ENCODE results near the gene VTN. TPM values are rescaled to one million over a fixed set of nuclear protein-coding genes. Genes with fewer than 3 reads are reported as not detected.

Gene VTN
- total and polyA plus RNA-seq, 4 experiments from 2014 or later, result 0.28 TPM; not detected in 3

DNA sequence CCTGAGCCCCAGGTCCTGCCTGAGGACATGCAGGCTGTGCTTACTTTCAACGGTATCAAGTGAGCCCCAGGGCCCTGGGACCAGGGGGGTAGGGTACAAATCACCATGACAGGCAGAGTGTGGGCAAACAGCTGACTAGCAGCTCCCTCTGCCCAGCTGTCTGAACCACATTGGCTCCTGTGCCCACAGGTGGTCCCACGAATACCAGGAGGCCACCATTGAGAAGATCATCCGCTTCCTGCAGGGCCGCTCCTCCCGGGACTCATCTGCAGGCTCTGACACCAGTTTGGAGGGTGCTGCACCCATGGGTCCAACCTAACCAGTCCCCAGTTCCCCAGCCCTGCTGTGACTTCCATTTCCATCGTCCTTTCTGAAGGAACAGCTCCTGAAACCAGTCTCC lies 25.9 kb upstream of the VTN start:
- Histone ChIP-seq H3K4me1 (ENCODE audit: insufficient read depth, low read length) (no peaks in the 10 kb centered on the region), H3K27ac (ENCODE audit: low read depth, low read length) (no peak overlapping the region), H3K4me3 (ENCODE audit: low read length in 2 of 2) (no peak overlapping the region), H3K27me3 (ENCODE audit: insufficient read depth, low read length) (no peaks in the 10 kb centered on the region), H3K9me3 (ENCODE audit: control insufficient read depth in 1 of 2, low read length in 2 of 2) (no peaks in the 10 kb centered on the region), H3K36me3 (ENCODE audit: insufficient read depth, low read length) (peaks cover 17% of the 10 kb centered on the region)
- H3K27ac Mint-ChIP-seq, result peak overlapping the region in 1 of 7 donors; percentile 57
- intact Hi-C loops (cut with micrococcal nuclease), result no loop called here
- H3K4me1 Mint-ChIP-seq, result no peaks in the 10 kb centered on the region
- H3K27me3 Mint-ChIP-seq, result no peaks in the 10 kb centered on the region
- no peak for DNase-seq
- ChIA-PET POLR2A (ENCODE audit: partially characterized antibody) (no interaction called here), CTCF (ENCODE audit: partially characterized antibody) (no interaction called here)
- H3K9me3 Mint-ChIP-seq, result no peaks in the 10 kb centered on the region
- no peak overlapping the region for H3K4me3 Mint-ChIP-seq
- H3K36me3 Mint-ChIP-seq, result peaks cover 16 to 40% of the 10 kb centered on the region in 2 donors

DNA sequence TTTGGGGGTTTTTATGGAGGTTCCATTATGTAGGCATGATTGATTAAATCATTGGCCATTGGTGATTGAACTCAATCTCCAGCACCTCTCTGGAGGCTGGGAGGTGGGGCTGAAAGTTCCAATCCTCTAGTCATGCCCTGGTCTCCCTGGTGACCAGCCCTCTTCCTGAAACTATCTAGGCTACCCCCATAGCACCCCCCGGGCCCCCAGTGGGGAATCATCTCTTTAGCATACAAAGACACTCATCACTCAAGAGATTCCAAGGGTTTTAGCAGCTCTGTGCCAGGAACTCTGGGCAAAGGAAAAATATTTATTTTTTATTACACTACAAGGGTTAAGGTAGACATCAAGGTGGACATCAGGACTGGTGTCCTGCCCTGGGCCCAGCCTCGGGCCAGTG lies 25.3 kb upstream of the VTN start:
- no peaks in the 10 kb centered on the region for H3K27me3 ChIP-seq (ENCODE audit: insufficient read depth, low read length)
- H3K9me3 Mint-ChIP-seq, result no peaks in the 10 kb centered on the region
- H3K9me3 ChIP-seq (ENCODE audit: control insufficient read depth in 1 of 2, low read length in 2 of 2), result no peaks in the 10 kb centered on the region
- H3K27ac ChIP-seq (ENCODE audit: low read depth, low read length), result no peak overlapping the region
- peak overlapping the region in 2 of 7 donors; percentile 12 to 57 for H3K27ac Mint-ChIP-seq
- intact Hi-C loops (cut with micrococcal nuclease), result no loop called here
- ChIA-PET CTCF (ENCODE audit: partially characterized antibody) (interaction anchor here (0.7 kb wide), 1 partner anchor 124 kb away, joined by 3 read pairs; no protein-coding TSS in a partner anchor), POLR2A (ENCODE audit: partially characterized antibody) (no interaction called here)
- no peak for DNase-seq
- H3K27me3 Mint-ChIP-seq, result no peaks in the 10 kb centered on the region
- no peak overlapping the region for H3K4me3 ChIP-seq (ENCODE audit: low read length in 2 of 2)
- no peaks in the 10 kb centered on the region for H3K4me1 Mint-ChIP-seq
- H3K36me3 ChIP-seq (ENCODE audit: insufficient read depth, low read length), result peaks cover 22% of the 10 kb centered on the region
- no peak overlapping the region for H3K4me3 Mint-ChIP-seq
- H3K36me3 Mint-ChIP-seq, result peaks cover 22 to 45% of the 10 kb centered on the region in 2 donors
- no peaks in the 10 kb centered on the region for H3K4me1 ChIP-seq (ENCODE audit: insufficient read depth, low read length)

DNA sequence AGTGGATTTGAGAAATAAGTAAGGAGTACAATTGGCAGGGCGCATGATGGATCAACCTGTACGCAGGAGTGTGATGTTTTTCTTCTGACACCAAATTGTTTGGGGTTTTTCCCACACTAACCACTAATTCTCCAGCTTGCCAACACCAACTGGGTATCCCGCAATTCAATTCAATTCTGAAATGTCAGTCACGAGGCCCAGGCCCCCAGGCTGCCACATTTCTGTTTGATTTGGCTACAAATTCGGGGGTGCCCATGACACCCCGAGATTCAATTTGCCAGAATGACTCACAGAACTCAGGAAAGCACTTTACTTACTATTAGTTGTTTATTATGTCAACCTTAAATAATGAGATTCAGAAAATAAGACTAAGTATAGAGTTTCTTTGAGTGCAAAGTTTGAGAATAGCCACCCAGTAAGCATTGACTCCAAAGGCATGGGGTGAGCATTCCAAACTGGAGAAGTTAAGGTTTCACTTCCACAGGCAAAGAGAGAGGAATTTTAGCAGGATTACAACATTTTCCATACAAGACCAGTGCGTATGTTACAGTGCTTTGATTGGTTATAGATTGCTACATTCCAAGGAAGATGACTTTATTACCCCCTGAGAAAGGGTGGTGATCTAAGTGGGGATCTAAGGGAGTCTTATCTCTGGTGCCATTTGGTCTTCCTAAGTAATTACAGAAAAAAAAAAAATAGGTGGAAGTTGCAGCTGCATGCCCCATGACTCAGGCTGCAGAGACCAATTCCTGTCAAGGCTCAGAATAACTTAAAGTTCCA lies 24.4 kb upstream of the VTN start:
- H3K4me3 Mint-ChIP-seq, result no peak overlapping the region
- H3K9me3 ChIP-seq (ENCODE audit: control insufficient read depth in 1 of 2, low read length in 2 of 2), result no peaks in the 10 kb centered on the region
- H3K36me3 ChIP-seq (ENCODE audit: insufficient read depth, low read length), result peaks cover 31% of the 10 kb centered on the region
- ChIA-PET CTCF (ENCODE audit: partially characterized antibody) (interaction anchor here (0.7 to 0.8 kb wide), 2 partner anchors 34 to 125 kb away, joined by 3 read pairs; no protein-coding TSS in a partner anchor), POLR2A (ENCODE audit: partially characterized antibody) (no interaction called here)
- H3K4me1 Mint-ChIP-seq, result peaks cover 0 to 4% (median 0%) of the 10 kb centered on the region in 4 donors
- no peaks in the 10 kb centered on the region for H3K9me3 Mint-ChIP-seq
- no peaks in the 10 kb centered on the region for H3K27me3 Mint-ChIP-seq
- H3K27ac Mint-ChIP-seq, result peak overlapping the region in 1 of 7 donors; percentile 23
- H3K27ac ChIP-seq (ENCODE audit: low read depth, low read length), result no peak overlapping the region
- DNase-seq, result no peak
- no peaks in the 10 kb centered on the region for H3K27me3 ChIP-seq (ENCODE audit: insufficient read depth, low read length)
- H3K36me3 Mint-ChIP-seq, result peaks cover 29 to 54% of the 10 kb centered on the region in 2 donors
- no peak overlapping the region for H3K4me3 ChIP-seq (ENCODE audit: low read length in 2 of 2)
- intact Hi-C loops (cut with micrococcal nuclease), result no loop called here
- H3K4me1 ChIP-seq (ENCODE audit: insufficient read depth, low read length), result no peaks in the 10 kb centered on the region

DNA sequence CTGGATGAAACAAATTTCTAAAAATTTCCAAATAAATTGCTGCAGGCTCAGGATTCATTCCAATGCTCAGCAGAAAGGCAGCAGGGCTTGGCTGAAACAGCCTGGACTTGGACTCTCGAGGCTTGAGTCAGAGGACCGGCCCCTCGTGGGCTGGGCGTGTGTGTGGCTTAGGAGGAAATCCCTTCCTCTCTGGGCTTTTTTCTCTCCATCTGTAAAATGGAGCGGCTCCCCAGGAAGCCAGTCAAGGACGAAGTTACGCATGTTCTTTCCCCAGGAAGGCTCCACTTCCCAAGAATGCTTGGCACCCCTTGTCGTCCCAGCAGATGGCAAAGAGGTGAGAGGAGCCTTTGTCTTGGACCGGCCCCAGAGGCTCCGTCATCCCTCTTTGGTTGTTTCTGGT lies 22.4 kb upstream of the VTN start:
- Mint-ChIP-seq H3K27me3 (no peaks in the 10 kb centered on the region), H3K4me1 (peaks cover 0 to 8% (median 1%) of the 10 kb centered on the region in 4 donors), H3K36me3 (peaks cover 36 to 56% of the 10 kb centered on the region in 2 donors), H3K9me3 (no peaks in the 10 kb centered on the region), H3K4me3 (no peak overlapping the region), H3K27ac (no peak overlapping the region)
- no peaks in the 10 kb centered on the region for H3K9me3 ChIP-seq (ENCODE audit: control insufficient read depth in 1 of 2, low read length in 2 of 2)
- CTCF ChIA-PET (ENCODE audit: partially characterized antibody), result interaction anchor here (1.6 kb wide), 1 partner anchor 8 kb away, joined by 4 read pairs; no protein-coding TSS in a partner anchor
- H3K36me3 ChIP-seq (ENCODE audit: insufficient read depth, low read length), result peaks cover 41% of the 10 kb centered on the region
- POLR2A ChIA-PET (ENCODE audit: partially characterized antibody), result no interaction called here
- H3K4me1 ChIP-seq (ENCODE audit: insufficient read depth, low read length), result no peaks in the 10 kb centered on the region
- no peak overlapping the region for H3K4me3 ChIP-seq (ENCODE audit: low read length in 2 of 2)
- no peaks in the 10 kb centered on the region for H3K27me3 ChIP-seq (ENCODE audit: insufficient read depth, low read length)
- no peak overlapping the region for H3K27ac ChIP-seq (ENCODE audit: low read depth, low read length)
- intact Hi-C loops (cut with micrococcal nuclease), result no loop called here
- DNase-seq, result no peak

DNA sequence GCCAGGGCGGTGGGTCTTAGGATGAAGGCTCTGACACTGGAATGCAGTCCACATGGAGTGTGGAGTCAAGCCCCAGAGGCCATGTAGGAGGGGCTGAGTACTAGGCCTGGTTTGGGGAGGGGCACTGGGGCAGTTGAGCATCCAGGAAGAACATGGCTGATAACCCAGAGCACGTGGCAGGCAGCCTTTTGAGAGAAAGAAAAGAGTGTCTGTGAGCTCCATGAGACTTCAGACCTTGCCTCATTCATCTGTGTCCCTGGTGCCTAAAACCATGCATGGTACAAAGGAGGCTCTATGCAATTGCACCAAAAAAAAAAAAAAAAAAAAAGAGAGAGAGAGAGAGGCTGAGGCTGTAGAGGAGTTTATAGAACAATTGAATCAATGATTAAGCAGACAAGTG lies 21.3 kb upstream of the VTN start:
- H3K36me3 Mint-ChIP-seq, result peaks cover 37 to 55% of the 10 kb centered on the region in 2 donors

DNA sequence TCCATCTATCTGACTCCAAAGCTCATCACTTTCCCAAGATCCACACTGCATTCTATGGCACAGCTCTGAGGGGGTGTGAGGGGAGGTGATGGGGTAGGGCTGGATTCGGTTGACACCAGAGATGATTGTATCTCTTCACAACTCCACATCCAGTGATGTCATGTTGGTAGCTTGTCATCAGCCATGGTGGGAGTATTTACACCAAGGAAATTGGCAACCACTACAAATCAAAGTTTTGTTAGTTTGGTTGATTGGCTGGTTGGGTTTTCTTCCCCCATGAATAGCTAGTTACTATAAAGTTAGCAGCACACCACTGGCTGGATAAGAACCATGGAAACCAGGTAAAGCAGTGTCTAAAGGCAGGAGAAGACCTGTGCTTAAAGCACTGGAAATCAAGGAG lies 20.9 kb upstream of the VTN start:
- peaks cover 0 to 11% (median 1%) of the 10 kb centered on the region in 4 donors for H3K4me1 Mint-ChIP-seq
- no peaks in the 10 kb centered on the region for H3K9me3 ChIP-seq (ENCODE audit: control insufficient read depth in 1 of 2, low read length in 2 of 2)
- no peak overlapping the region for H3K4me3 ChIP-seq (ENCODE audit: low read length in 2 of 2)
- H3K4me3 Mint-ChIP-seq, result no peak overlapping the region
- no peak overlapping the region for H3K27ac ChIP-seq (ENCODE audit: low read depth, low read length)
- H3K27me3 ChIP-seq (ENCODE audit: insufficient read depth, low read length), result no peaks in the 10 kb centered on the region
- peak overlapping the region in 2 of 7 donors; percentile 15 to 81 for H3K27ac Mint-ChIP-seq
- POLR2A ChIA-PET (ENCODE audit: partially characterized antibody), result interaction anchor here (0.7 kb wide), 1 partner anchor 56 kb away, joined by 4 read pairs; the partner anchor contains the start of genes IFT20 and TNFAIP1
- CTCF ChIA-PET (ENCODE audit: partially characterized antibody), result interaction anchor here (1.5 to 1.6 kb wide), 2 partner anchors 10 to 26 kb away, joined by 4 to 9 read pairs; no protein-coding TSS in a partner anchor
- peaks cover 37 to 54% of the 10 kb centered on the region in 2 donors for H3K36me3 Mint-ChIP-seq
- H3K36me3 ChIP-seq (ENCODE audit: insufficient read depth, low read length), result peaks cover 37% of the 10 kb centered on the region
- DNase-seq, result no peak
- intact Hi-C loops (cut with micrococcal nuclease), result no loop called here
- H3K9me3 Mint-ChIP-seq, result no peaks in the 10 kb centered on the region
- H3K4me1 ChIP-seq (ENCODE audit: insufficient read depth, low read length), result peaks cover 2% of the 10 kb centered on the region
- no peaks in the 10 kb centered on the region for H3K27me3 Mint-ChIP-seq

More for the DNA sequence above, 21.3 kb upstream of the VTN start:
- H3K9me3 Mint-ChIP-seq, result no peaks in the 10 kb centered on the region
- ChIA-PET POLR2A (ENCODE audit: partially characterized antibody) (interaction anchor here (0.7 kb wide), 1 partner anchor 56 kb away, joined by 4 read pairs; the partner anchor contains the start of genes IFT20 and TNFAIP1), CTCF (ENCODE audit: partially characterized antibody) (interaction anchor here (0.6 to 1.6 kb wide), 3 partner anchors 9 to 33 kb away, joined by 3 to 9 read pairs (median 4); no protein-coding TSS in a partner anchor)
- no peaks in the 10 kb centered on the region for H3K27me3 Mint-ChIP-seq
- Histone ChIP-seq H3K27ac (ENCODE audit: low read depth, low read length) (no peak overlapping the region), H3K4me1 (ENCODE audit: insufficient read depth, low read length) (no peaks in the 10 kb centered on the region), H3K9me3 (ENCODE audit: control insufficient read depth in 1 of 2, low read length in 2 of 2) (no peaks in the 10 kb centered on the region), H3K36me3 (ENCODE audit: insufficient read depth, low read length) (peaks cover 41% of the 10 kb centered on the region), H3K4me3 (ENCODE audit: low read length in 2 of 2) (no peak overlapping the region), H3K27me3 (ENCODE audit: insufficient read depth, low read length) (no peaks in the 10 kb centered on the region)
- intact Hi-C loops (cut with micrococcal nuclease), result no loop called here
- peaks cover 0 to 10% (median 1%) of the 10 kb centered on the region in 4 donors for H3K4me1 Mint-ChIP-seq
- peak overlapping the region in 2 of 7 donors; percentile 15 to 81 for H3K27ac Mint-ChIP-seq
- no peak for DNase-seq
- no peak overlapping the region for H3K4me3 Mint-ChIP-seq

DNA sequence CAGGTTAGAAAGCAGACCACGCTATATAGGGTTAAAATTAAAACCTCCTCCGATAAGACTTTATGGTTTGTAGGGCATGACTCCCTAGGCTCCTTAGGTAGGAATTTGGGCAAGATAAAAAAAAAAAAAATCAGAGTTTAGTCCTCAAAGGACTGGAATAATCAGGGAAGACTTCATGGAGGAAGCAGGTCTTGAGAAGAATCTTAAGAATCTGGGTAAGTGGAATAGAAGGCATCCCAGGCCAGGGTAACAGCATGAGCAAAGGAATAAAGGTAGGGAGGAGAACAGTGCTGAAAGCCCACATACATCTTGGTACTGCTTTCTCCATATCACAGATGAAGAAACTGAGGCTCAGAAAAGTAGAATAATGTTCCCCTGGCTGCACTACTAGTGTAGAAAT lies 20.5 kb upstream of the VTN start:
- Mint-ChIP-seq H3K27me3 (no peaks in the 10 kb centered on the region), H3K27ac (peak overlapping the region in 2 of 7 donors; percentile 5 to 68), H3K4me3 (no peak overlapping the region), H3K36me3 (peaks cover 37 to 51% of the 10 kb centered on the region in 2 donors), H3K9me3 (no peaks in the 10 kb centered on the region), H3K4me1 (peaks cover 0 to 16% (median 4%) of the 10 kb centered on the region in 4 donors)
- Histone ChIP-seq H3K27ac (ENCODE audit: low read depth, low read length) (no peak overlapping the region), H3K4me1 (ENCODE audit: insufficient read depth, low read length) (peaks cover 6% of the 10 kb centered on the region), H3K36me3 (ENCODE audit: insufficient read depth, low read length) (peaks cover 34% of the 10 kb centered on the region), H3K27me3 (ENCODE audit: insufficient read depth, low read length) (no peaks in the 10 kb centered on the region), H3K4me3 (ENCODE audit: low read length in 2 of 2) (no peak overlapping the region), H3K9me3 (ENCODE audit: control insufficient read depth in 1 of 2, low read length in 2 of 2) (no peaks in the 10 kb centered on the region)
- ChIA-PET POLR2A (ENCODE audit: partially characterized antibody) (no interaction called here), CTCF (ENCODE audit: partially characterized antibody) (interaction anchor here (1.5 kb wide), 1 partner anchor 26 kb away, joined by 9 read pairs; no protein-coding TSS in a partner anchor)
- DNase-seq, result no peak
- intact Hi-C loops (cut with micrococcal nuclease), result no loop called here
